ENCODE measurements around the gene IKZF1. TPM values are rescaled to one million over a fixed set of nuclear protein-coding genes. Genes with fewer than 3 reads are reported as not detected.

IKZF1 gene
- total RNA-seq, 1 donor from 2014 or later, result 6.5 TPM

Small RNA genes within 50 kb of the gene (small RNA-seq; reads per million reads assigned to genes)
- not detected for gene RNU6-1091P (ENCODE audit: low replicate concordance)

Other genes with a start within 250 kb of the IKZF1 start
- not detected for gene ZPBP, start 211.5 kb upstream of the IKZF1 start, total RNA-seq
- gene FIGNL1, start 145.6 kb downstream of the IKZF1 start, total RNA-seq, result 18.4 TPM

All from skin of body (tissue), 2 donors.